ENCODE data around the gene NPAS3. TPM values are rescaled to one million over a fixed set of nuclear protein-coding genes. Genes with fewer than 3 reads are reported as not detected.

NPAS3 gene
- total and polyA plus RNA-seq, 4 donors = 0.07 to 0.09 (median 0.08) TPM; not detected in 1

- no peak for TF ChIP-seq REST (IDR thresholded peaks at IDR 0.05)
- no peak for TF ChIP-seq FOXA1 (IDR thresholded peaks at IDR 0.05)
- TF ChIP-seq YY1 (IDR thresholded peaks at IDR 0.05) = no peak
- no peak for TF ChIP-seq HNF4G (IDR thresholded peaks at IDR 0.05)
- TF ChIP-seq NR2F2 (IDR thresholded peaks at IDR 0.05) = no peak
- TF ChIP-seq SP1 (IDR thresholded peaks at IDR 0.05) = no peak
- no peak for TF ChIP-seq GABPA (IDR thresholded peaks at IDR 0.05 in 1 of 2, conservative IDR thresholded peaks at IDR 0.05 in 1 of 2)
- no peak for TF ChIP-seq TAF1 (conservative IDR thresholded peaks at IDR 0.05)
- TF ChIP-seq FOXA2 (IDR thresholded peaks at IDR 0.05) = no peak
- no peak for TF ChIP-seq HNF4A (conservative IDR thresholded peaks at IDR 0.05)
- no peak for TF ChIP-seq ZBTB33 (IDR thresholded peaks at IDR 0.05)
- no peak for TF ChIP-seq MAX (IDR thresholded peaks at IDR 0.05)
- no peak for TF ChIP-seq ATF3 (IDR thresholded peaks at IDR 0.05)
- TF ChIP-seq EGR1 (IDR thresholded peaks at IDR 0.05; ENCODE audit: low read depth in 2 of 2) = no peak
- TF ChIP-seq CTCF (IDR thresholded peaks at IDR 0.05; ENCODE audit: low read depth, low read length, missing input control) = no peak
- no peak for TF ChIP-seq RAD21 (IDR thresholded peaks at IDR 0.05)
- Histone ChIP-seq H3K9ac (ENCODE audit: low read depth in 1 of 2, low read length in 2 of 2) (no peak overlapping the region), H3K4me3 (ENCODE audit: low read depth in 1 of 3, low read length in 3 of 3) (no peak overlapping the region), H3K9me3 (ENCODE audit: control insufficient read depth in 4 of 4, low read length in 3 of 4) (no peaks in the 10 kb centered on the region), H3K27me3 (ENCODE audit: control insufficient read depth in 4 of 4, insufficient read depth in 4 of 4, low read length in 3 of 4) (no peaks in the 10 kb centered on the region), H3K4me1 (ENCODE audit: control insufficient read depth in 4 of 4, insufficient read depth in 4 of 4, low read length in 3 of 4) (no peaks in the 10 kb centered on the region), H3K27ac (ENCODE audit: low read depth in 1 of 2, low read length in 2 of 2) (no peak overlapping the region), H3K36me3 (ENCODE audit: control insufficient read depth in 4 of 4, insufficient read depth in 3 of 4, low read depth in 1 of 4, low read length in 3 of 4) (no peaks in the 10 kb centered on the region)
- DNase-seq (ENCODE audit: low spot score) = no peak
- WGBS = 71% methylated on average over 11 of the region's 11 CpGs
Observed at GRCh38 chr14:33652566-33653307, 714.1 kb downstream of the NPAS3 start.

Measured in liver (tissue), 9 donors.